ENCODE measurements around the gene P2RX7.
"Not testable (repeated sequence)": the region's sequence is repeated elsewhere in the genome, so short reads cannot be mapped to it uniquely, and the experiment has no call there.

P2RX7 gene

DNA sequence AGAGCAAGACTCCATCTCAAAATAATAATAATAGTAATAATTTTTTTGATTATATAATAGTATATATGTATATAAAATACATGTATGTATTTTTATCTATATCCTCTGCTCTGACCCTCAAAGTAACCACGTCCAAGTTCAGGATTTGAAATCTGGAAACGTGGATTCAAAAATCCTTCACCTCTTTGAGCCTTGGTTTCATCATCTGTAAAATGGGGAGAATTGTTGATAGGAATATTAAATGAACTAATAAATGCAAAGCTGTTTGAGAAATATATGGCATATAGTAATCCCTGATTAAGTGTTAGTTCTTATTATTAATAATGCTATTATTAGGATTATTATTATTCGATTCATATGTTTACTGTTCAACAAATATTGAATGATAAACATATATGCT is 2.6 kb downstream of the P2RX7 start:
- DNase-seq (ENCODE audit: low spot score): no peak

- DNase-seq (ENCODE audit: low spot score): no peak
Observed at GRCh38 chr12:121137512-121137911, 4.8 kb downstream of the P2RX7 start.

DNA sequence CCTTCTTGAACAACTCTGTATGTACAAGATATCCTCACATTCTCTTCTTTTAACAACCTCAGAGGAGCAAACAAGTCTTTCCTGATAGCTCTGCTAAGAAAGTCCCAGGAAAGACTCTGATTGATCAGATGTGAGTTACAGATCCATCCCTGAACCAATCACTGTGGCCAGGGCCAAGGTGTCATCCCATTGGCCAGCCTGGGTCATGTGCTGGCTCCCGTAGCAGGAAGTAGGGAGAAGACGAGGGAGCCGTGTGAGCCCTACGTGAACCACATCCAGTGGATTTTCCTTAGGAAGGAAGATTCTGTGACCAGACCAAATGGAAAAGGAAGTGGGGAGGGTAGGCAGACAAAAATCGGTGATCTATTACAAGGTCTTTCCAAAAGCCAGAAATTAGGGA is 5.6 kb downstream of the P2RX7 start:
- no peak for DNase-seq (ENCODE audit: low spot score)

GRCh38 chr12:121139286-121139685 is 6.6 kb downstream of the P2RX7 start:
- peak; percentile 56 for DNase-seq (ENCODE audit: low spot score)

DNA sequence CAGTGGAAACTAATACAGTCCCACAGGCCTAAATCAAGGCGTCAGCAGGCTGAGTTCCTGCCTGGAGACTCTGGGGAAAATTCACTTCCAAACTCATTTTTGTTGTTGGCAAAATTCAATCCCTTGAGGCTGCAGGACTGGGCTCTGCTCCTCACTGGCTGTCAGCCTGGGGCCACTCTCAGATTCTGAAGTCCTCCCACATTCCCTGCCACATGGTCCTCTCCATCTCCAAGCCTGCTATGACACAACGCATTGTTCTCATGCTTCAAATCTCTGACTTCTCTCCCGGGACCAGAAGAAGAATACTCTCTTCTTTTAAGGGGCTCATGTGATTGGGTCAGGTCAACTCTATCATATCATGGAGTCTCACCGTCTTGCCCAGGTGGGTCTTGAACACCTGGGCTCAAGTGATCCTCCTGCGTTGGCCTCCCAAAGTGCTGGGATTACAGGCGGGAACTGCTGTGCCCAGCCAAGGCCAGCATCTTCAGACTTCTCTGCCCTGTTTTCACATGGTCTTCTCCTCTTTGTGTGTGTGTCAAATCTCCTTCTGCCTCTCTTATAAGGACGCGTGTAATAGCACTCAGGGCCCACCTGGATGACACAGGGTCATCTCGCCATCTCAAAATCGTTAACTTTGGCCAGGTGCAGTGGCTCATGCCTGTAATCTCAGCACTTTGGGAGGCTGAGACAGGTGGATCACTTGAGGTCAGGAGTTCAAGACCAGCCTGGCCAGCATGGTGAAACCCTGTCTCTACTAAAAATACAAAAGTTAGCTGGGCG is 9.7 kb downstream of the P2RX7 start:
- DNase-seq (ENCODE audit: low spot score): no peak

DNA sequence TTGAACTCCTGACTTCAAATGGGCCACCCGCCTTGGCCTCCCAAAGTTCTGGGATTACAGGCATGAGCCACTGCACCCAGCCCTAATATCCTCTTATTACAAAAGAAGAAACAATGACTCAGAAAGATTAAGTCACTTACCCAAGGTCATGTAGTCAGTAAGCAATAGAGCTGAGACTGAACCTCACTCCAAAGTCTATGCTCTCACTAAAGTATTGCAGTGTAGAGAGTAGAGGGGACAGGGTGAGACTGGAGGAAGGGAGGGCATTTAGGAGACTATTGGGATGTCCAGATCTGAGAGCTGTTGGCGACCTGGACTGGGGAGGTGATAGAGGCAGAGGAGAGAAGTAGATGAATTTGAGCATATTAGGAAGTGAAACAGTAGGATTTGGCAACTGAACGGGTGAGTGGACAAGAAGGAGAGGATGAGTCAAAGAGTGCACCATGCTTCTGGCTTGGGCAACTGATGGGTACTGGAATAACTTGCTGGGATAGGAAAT is 11.8 kb downstream of the P2RX7 start:
- DNase-seq (ENCODE audit: low spot score): peak; percentile 33

DNA sequence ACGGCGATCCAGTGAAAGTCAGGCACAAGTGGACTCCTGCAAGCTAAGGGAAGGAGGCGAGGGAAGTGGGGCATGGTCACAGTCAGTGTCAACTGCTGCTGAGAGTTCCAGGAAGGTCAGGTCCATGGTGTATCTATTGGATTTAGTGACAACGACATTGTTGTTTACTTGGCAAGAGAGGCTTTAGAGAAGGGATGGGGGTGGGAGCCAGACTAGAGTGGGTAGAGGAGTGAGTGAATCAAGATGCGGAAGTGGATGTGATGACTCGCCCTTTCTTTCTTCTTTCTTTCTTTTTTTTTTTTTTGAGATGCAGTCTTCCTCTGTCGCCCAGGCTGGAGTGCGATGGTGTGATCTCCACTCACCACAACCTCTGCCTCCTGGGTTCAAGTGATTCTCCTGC is 12.5 kb downstream of the P2RX7 start:
- DNase-seq (ENCODE audit: low spot score): peak; percentile 37

- DNase-seq (ENCODE audit: low spot score): not testable (repeated sequence)
Observed at GRCh38 chr12:121149289-121149688, 16.6 kb downstream of the P2RX7 start.

GRCh38 chr12:121154793-121155375 is 22.2 kb downstream of the P2RX7 start:
- DNase-seq (ENCODE audit: low spot score): no peak

GRCh38 chr12:121156365-121156764 is 23.7 kb downstream of the P2RX7 start:
- no peak for DNase-seq (ENCODE audit: low spot score)

DNA sequence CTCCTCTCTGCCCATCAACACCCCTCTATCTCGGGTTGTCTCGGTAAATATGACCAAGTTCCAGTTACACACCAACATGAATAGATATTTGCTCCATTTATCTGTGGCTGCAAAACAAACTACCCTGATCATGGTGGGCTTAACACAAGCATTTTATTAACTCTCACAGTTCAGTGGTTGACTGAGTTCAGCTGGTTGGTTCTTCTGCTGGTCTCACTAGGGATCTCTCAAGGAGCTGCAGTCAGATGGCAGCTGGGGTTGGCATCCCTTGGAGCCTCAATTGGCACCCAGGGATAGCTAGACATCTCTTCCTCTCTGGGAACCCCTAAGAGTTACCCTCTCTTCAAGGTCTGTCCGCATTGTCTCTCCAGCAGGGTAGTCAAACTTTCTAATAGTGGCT is 25.4 kb downstream of the P2RX7 start:
- no peak for DNase-seq (ENCODE audit: low spot score)

DNA sequence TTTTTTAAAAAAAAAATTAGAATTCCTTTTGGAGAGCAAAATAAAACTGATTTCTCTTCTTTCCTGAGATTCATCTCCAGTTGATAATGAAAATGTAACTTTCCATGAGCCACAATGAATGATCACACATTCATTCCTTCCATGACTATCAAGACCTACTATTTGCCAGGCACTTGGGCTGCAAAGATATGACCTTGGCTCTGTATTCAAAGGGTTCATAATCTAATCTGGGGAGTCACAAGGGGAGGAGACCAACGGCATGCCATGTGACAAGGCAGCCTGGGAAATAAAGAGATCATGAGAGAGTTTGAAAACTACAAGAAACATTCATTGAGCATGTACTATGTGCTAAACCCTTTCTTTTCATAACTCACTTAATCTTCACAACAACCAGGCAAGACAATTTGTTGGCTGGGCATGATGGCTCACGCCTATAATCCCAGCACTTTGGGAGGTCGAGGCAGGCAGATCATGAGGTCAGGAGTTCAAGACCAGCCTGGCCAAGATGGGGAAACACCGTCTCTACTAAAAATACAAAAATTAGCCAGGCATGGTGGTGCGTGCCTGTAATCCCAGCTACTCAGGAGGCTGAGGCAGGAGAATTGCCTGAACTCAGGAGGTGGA is 26.2 kb downstream of the P2RX7 start:
- DNase-seq (ENCODE audit: low spot score): not testable (repeated sequence)

GRCh38 chr12:121159467-121160307 is 27.0 kb downstream of the P2RX7 start:
- DNase-seq (ENCODE audit: low spot score): no peak

DNA sequence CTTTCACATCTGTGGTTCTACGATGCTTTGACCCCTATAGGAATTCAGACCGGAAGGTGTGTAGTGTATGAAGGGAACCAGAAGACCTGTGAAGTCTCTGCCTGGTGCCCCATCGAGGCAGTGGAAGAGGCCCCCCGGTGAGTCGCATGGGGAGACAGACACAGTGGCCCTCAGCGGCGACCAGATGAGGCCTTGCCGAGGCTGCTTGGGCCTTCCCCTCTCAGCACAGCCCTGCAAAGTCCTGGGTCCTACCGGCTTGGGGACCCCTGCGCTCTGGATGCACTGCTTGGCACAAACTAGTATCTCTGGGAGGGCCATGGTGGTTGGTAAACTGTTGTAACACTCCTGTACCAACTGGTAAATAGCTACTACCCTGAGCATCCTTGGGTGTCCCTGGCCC is 29.7 kb downstream of the P2RX7 start:
- DNase-seq (ENCODE audit: low spot score): no peak

- no peak for DNase-seq (ENCODE audit: low spot score)
Observed at GRCh38 chr12:121162985-121163384, 30.3 kb downstream of the P2RX7 start.

DNA sequence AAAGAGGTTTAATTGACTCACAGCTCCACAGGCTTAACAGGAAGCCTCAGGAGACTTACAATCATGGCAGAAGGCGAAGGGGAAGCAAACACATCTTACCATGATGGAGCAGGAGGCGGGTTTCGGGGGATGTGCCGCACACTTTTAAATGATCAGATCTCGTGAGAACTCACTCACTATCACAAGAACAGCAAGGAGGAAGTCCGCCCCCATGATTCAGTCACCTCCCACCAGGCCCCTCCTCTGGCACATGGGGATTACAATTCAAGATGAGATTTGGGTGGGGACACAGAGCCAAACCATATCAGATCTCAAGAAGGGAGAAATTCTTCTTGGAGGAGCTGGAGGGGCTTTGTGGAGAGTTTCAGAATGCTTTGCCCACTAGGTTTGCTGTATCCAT is 32.2 kb downstream of the P2RX7 start:
- not testable (repeated sequence) for DNase-seq (ENCODE audit: low spot score)

DNA sequence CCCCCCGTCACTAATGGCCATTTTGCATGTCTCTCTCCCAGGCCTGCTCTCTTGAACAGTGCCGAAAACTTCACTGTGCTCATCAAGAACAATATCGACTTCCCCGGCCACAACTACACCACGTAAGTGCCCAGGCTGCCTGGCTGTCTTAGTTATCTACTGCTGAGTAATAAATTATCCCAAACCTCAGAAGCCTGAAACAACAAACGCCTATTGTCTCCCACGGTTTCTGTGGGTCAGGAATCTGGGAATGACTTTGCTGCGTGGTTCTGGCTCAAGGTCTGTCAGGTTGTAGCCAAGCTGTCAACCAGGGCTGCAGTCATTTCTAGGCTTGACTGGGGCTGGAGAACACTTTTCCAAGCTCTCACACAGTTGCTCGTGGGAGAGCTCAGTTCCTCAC is 32.6 kb downstream of the P2RX7 start:
- no peak for DNase-seq (ENCODE audit: low spot score)

DNA sequence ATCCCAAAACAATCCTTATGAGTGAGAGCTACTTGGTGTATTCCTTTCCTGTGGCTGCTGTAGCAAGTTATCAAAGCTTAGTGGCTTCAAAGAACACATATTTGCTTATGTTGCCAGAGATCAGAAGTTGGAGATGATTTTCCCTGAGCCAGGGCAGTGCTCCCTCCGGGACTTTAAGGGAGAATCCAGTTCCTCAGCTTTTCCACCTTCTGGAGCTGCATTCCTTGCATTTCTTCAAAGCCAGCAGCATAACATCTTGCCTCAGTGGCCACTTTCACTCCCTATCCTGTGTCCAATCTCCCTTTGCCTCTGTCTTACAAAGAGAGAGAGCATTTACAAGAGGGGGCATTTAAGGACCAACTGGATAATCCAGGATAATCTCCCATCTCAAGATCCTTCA is 33.7 kb downstream of the P2RX7 start:
- DNase-seq (ENCODE audit: low spot score): no peak

GRCh38 chr12:121167232-121167820 is 34.6 kb downstream of the P2RX7 start:
- no peak for DNase-seq (ENCODE audit: low spot score)

DNA sequence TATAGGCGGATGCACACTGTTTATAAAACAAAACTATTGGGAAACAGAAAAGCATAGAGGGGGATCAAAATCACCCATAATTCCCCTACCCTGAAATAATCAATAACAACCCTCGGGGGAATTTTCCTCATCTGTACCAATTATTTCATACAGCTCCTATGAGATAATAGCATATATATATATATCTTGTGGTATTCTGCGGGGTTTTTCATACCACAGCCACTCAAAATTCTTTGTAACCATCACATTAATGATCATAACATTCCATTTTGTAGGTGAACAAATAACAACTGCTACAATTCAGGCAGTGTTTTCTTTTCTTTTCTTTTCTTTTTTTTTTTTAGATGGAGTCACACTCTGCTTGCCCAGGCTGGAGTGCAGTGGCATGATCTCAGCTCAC is 35.3 kb downstream of the P2RX7 start:
- no peak for DNase-seq (ENCODE audit: low spot score)

DNA sequence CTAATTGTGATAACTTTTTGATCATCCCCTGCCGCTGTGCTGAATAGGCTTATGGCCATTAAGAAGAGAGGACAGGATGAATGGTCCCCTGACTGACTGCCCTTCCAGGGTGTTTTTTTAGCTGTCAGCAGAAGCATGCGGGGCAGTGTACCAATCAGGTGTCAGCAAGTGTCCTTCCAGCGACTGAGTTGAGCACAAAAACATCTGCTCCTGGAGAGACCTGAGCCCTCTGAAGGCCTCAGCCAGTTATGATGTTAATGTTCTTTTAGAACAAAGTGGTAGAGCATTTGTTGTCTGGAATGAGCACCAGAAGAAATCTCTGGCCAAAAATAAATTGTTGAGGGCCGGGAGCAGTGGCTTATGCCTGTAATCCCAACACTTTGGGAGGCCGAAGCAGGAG is 37.5 kb downstream of the P2RX7 start:
- no peak for DNase-seq (ENCODE audit: low spot score)

Measured in pons (tissue), 1 donor.